Activated T-cell treated with anti-CD3 and anti-CD28 coated beads, Interleukin-2, amount 50 U/mL, for 72 hours (primary cell): ENCODE results near the gene NHS. TPM values are rescaled to one million over a fixed set of nuclear protein-coding genes. Genes with fewer than 3 reads are reported as not detected.
A peak's percentile ranks its signal among the peaks of the same experiment; 100 is the strongest.

ENCODE experiments used
- ATAC-seq, 2 donors: fragments of 150-1000 bp; cut with Tn5 transposase; replicated peaks in 1 of 2; 2 replicates each; pipeline ENCODE4 v1.10.0; 2021; ENCODE audit warnings: moderate library complexity in 2 of 2, mild to moderate bottlenecking in 1 of 2
- DNase-seq, 2 donors: peaks; one replicate each; pipeline ENCODE4 v3.0.0; 2021 to 2022; ENCODE audit warnings: mixed read lengths in 1 of 2
- H3K27ac Mint-ChIP-seq: one replicate; pipeline ENCODE4 v1.8.0; 2022; ENCODE audit warnings: mild to moderate bottlenecking, moderate library complexity, mixed read lengths
- H3K27me3 Mint-ChIP-seq: one replicate; pipeline ENCODE4 v1.8.0; 2022; ENCODE audit warnings: low read depth, mixed read lengths
- H3K36me3 Mint-ChIP-seq, 2 donors: one replicate each; pipeline ENCODE4 v1.8.0; 2022; ENCODE audit warnings: mixed read lengths in 2 of 2, mild to moderate bottlenecking in 1 of 2; ENCODE audit not compliant: insufficient read depth in 2 of 2
- H3K4me1 Mint-ChIP-seq: one replicate; pipeline ENCODE4 v1.8.0; 2022; ENCODE audit warnings: low read depth, mixed read lengths
- H3K4me3 Mint-ChIP-seq, 2 donors: one replicate each; pipeline ENCODE4 v1.8.0; 2022; ENCODE audit warnings: mild to moderate bottlenecking in 2 of 2, mixed read lengths in 2 of 2, moderate library complexity in 2 of 2
- H3K9me3 Mint-ChIP-seq, 2 donors: one replicate each; pipeline ENCODE4 v1.8.0; 2022; ENCODE audit warnings: mixed read lengths in 2 of 2
- total RNA-seq, 2 donors: library from RNA; stranded (reverse); gene quantifications; one replicate each; pipeline ENCODE4 v1.2.3, GENCODE V29; 2022

The NHS gene
- total RNA-seq, 2 donors from 2014 or later, result 6.6 to 11.4 TPM

DNA sequence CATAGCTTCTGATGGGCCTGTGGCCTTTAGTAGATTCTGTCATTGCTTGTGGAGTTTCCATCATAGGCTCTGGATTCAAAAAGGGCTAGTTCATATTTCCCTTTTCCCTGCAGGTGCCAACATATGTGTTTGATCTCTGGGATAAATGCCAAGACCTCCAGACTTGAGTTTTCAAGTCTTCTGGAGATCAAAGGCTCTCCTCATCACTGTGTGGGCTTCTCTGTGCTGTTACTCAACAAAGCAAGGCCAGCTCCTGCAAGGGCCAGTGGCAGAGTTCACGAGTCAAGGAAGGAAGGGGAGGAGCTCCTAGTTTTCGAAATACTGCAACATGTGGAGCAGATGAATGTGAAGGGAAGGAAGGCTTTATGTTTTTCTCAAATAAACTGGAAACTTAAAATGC is 299.6 kb downstream of the NHS start:
- no peak overlapping the region for H3K4me3 Mint-ChIP-seq
- H3K9me3 Mint-ChIP-seq, result peaks cover 3 to 4% of the 10 kb centered on the region in 2 donors
- no peak for DNase-seq
- H3K27ac Mint-ChIP-seq, result no peak overlapping the region
- no peak for ATAC-seq
- H3K36me3 Mint-ChIP-seq, result peaks cover 0 to 4% of the 10 kb centered on the region in 2 donors
- H3K4me1 Mint-ChIP-seq, result no peaks in the 10 kb centered on the region
- H3K27me3 Mint-ChIP-seq, result peaks cover 10% of the 10 kb centered on the region

GRCh38 chrX:17679261-17679660 is 304.3 kb downstream of the NHS start:
- DNase-seq (no peak), ATAC-seq (no peak)
- Mint-ChIP-seq H3K9me3 (peaks cover 0 to 4% of the 10 kb centered on the region in 2 donors), H3K36me3 (no peaks in the 10 kb centered on the region), H3K27me3 (peaks cover 25% of the 10 kb centered on the region), H3K27ac (no peak overlapping the region), H3K4me3 (no peak overlapping the region), H3K4me1 (peaks cover 15% of the 10 kb centered on the region)

- no peaks in the 10 kb centered on the region for H3K36me3 Mint-ChIP-seq
- H3K4me1 Mint-ChIP-seq, result peaks cover 15% of the 10 kb centered on the region
- peaks cover 20% of the 10 kb centered on the region for H3K27me3 Mint-ChIP-seq
- ATAC-seq (no peak), DNase-seq (no peak)
- no peak overlapping the region for H3K27ac Mint-ChIP-seq
- peaks cover 0 to 4% of the 10 kb centered on the region in 2 donors for H3K9me3 Mint-ChIP-seq
- H3K4me3 Mint-ChIP-seq, result no peak overlapping the region
Observed at GRCh38 chrX:17679820-17680219, 304.8 kb downstream of the NHS start.

DNA sequence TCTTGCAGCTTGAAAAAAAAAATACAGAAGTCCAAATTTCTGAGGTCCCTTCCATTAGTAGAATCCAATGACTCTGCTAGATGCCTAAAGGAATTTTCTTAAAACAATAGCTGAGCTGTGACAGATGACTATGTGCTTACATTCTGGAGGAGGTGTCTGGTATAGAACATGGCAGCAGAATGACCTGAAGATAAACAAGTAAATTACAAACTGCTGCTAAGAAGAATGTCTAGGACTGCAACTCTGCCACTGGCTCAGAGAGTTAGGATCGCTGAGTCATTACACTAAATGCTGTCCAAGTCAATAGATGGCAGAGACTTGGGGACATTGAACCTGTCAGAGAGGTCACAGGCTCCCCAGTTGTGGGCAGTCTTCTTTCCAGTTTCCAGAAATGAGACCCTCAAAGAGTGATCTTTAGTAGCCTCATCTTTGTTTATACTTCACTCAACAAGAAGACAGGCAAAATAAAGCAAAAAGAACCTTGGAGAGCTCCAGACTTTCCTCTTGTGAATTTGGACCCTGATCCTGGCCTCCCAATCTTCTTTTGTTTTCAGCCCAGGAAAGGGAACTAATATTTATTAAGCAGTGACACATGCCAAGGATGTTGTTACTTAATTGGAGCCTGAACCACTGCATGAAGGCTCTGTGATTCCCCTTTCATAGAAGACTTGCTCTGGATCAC is 305.9 kb downstream of the NHS start:
- no peak for DNase-seq
- H3K27me3 Mint-ChIP-seq, result peaks cover 20% of the 10 kb centered on the region
- H3K4me1 Mint-ChIP-seq, result peaks cover 15% of the 10 kb centered on the region
- H3K36me3 Mint-ChIP-seq, result no peaks in the 10 kb centered on the region
- H3K9me3 Mint-ChIP-seq, result peaks cover 0 to 4% of the 10 kb centered on the region in 2 donors
- H3K27ac Mint-ChIP-seq, result no peak overlapping the region
- no peak for ATAC-seq
- H3K4me3 Mint-ChIP-seq, result no peak overlapping the region

DNA sequence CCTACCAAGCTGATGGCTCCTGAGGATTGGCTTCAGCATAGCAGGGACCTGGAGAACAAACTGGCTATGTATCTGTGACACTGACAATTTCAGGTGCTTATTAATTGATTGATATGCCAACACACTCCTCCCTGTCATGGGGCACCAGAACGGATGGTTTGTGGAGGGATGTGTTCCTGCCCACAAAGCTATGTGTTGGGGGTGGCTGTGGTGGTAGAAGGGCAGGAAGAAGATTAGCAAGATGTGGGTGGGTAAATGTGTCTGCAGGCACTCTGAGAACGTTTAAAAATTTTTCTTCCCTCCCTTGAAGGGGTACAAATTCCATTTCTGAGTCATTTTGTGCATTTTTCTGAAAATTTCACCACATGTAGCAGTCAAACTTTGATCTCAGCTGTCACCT is 307.3 kb downstream of the NHS start:
- peaks cover 0 to 4% of the 10 kb centered on the region in 2 donors for H3K9me3 Mint-ChIP-seq
- peaks cover 20% of the 10 kb centered on the region for H3K27me3 Mint-ChIP-seq
- DNase-seq (peak in 1 of 2 donors; percentile 12), ATAC-seq (peak; percentile 38 to 58)
- no peaks in the 10 kb centered on the region for H3K36me3 Mint-ChIP-seq
- H3K27ac Mint-ChIP-seq, result no peak overlapping the region
- H3K4me3 Mint-ChIP-seq, result peak overlapping the region; percentile 29 to 47
- peaks cover 15% of the 10 kb centered on the region for H3K4me1 Mint-ChIP-seq

DNA sequence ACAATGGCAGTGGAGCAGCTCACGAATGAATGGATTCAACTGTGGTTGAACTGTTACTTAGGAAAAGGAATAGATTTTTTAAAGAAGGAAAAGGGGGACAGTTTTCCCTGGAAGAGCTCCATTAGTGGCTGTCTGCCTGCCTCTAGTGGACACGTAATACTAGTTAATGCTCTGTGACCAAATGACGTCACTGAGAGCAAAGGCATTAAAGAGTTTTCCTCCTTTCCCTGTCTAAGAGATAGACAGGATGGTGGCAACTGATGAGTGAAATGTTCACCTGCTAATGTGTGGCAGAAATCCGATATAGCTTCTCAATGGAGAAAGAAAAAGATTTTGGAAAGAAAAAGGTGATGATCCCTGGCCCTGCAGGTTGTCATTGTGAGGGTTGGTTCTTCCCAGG is 310.0 kb downstream of the NHS start:
- H3K27ac Mint-ChIP-seq, result no peak overlapping the region
- H3K27me3 Mint-ChIP-seq, result peaks cover 19% of the 10 kb centered on the region
- ATAC-seq, result no peak
- peaks cover 15% of the 10 kb centered on the region for H3K4me1 Mint-ChIP-seq
- H3K4me3 Mint-ChIP-seq, result no peak overlapping the region
- peaks cover 0 to 4% of the 10 kb centered on the region in 2 donors for H3K9me3 Mint-ChIP-seq
- DNase-seq, result no peak
- H3K36me3 Mint-ChIP-seq, result no peaks in the 10 kb centered on the region

DNA sequence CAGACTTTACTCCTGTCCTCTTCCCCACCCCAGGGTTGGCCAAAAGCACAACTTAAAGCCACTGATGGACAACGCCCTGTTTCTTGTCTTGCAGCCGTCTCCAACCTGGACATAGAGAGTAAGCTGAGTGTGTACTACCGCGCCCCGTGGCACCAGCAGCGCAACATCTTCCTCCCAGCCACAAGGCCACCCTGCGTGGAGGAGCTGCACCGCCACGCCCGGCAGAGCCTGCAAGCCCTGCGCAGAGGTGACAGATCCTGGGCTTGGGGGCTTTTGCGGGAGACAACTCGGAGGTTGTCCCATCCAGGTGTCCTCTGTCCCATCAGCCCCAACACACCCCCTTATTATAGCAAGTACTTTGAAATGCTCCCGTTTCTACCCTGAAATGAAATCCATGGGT is 312.6 kb downstream of the NHS start:
- peaks cover 0 to 4% of the 10 kb centered on the region in 2 donors for H3K9me3 Mint-ChIP-seq
- H3K4me3 Mint-ChIP-seq, result no peak overlapping the region
- DNase-seq, result no peak
- ATAC-seq, result no peak
- H3K36me3 Mint-ChIP-seq, result no peaks in the 10 kb centered on the region
- H3K27me3 Mint-ChIP-seq, result peaks cover 8% of the 10 kb centered on the region
- no peak overlapping the region for H3K27ac Mint-ChIP-seq
- peaks cover 5% of the 10 kb centered on the region for H3K4me1 Mint-ChIP-seq

DNA sequence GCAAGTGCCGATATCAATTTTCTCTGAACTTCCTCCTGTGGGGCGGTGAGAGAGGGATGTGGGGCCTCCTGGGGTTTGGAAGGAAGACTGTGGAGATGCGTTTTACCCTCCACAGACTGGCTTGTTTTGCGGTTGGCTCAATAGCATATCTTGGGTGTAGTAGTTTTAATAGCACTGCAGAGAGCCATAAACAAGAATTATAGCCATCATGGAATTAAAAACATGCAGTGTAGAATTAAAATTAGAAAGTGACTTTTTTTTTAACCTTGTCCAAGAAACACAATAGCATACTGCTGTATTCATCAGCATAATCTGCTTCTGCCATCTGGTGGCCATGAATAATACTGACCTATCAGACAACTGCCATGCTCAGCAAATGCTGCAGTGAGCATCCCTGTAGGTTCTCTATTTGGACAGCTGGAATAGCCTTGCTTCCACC is 315.0 kb downstream of the NHS start:
- no peaks in the 10 kb centered on the region for H3K4me1 Mint-ChIP-seq
- peaks cover 8% of the 10 kb centered on the region for H3K27me3 Mint-ChIP-seq

DNA sequence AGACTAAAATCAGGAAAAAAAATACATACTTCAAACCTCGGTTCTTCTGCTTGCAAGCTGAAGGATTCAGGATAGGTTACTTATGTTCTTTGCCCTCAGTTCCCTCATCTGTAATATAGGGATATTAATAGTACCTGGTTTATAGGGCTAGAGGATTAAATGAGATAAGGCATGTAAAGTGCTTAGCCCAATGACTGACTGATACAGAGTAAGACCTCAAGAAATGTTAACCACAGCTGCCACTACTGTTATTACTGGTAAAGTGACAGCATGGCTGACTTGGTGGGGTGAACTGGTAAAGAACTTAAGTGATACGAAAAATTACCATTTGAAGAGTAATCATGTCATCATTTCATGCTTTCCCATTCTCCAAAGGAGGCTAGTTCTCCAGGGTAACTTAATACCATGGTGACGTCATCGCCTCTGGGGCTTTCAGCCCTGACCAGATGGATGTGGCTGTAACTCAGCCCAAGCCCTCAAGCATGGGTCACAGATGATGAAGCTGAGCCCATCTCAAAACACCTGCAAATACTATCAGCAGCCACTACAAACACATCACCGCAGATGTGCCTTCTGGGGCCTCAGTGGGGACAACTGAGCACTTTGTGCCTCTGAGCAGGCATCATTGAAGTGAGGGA is 317.8 kb downstream of the NHS start:
- peaks cover 0 to 1% of the 10 kb centered on the region in 2 donors for H3K36me3 Mint-ChIP-seq
- ATAC-seq, result peak; percentile 80 to 92

More for the DNA sequence above, 315.0 kb downstream of the NHS start:
- no peaks in the 10 kb centered on the region for H3K9me3 Mint-ChIP-seq
- no peak overlapping the region for H3K27ac Mint-ChIP-seq
- DNase-seq (peak; percentile 30 to 49), ATAC-seq (peak; percentile 64 to 65)
- H3K36me3 Mint-ChIP-seq, result peaks cover 0 to 1% of the 10 kb centered on the region in 2 donors
- no peak overlapping the region for H3K4me3 Mint-ChIP-seq

DNA sequence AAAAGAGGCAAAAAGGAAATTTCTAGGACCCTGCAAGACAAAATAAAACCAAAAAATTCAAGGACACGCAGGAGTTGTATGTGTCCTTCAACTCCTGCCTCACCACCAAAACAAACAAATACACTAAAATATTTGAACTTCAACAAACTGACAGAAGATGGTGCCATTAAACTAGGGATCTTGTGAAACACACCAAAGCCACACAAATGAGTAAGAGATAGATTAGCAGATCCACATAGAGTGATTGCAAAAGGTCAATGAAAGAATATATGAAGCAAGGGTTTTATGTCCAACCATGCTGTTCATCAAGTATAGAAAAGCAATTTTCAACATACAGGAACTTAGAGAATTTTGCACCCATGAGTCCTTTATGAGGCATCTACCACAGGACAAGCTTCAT is 322.2 kb downstream of the NHS start:
- ATAC-seq, result no peak
- DNase-seq, result no peak
- Mint-ChIP-seq H3K4me1 (no peaks in the 10 kb centered on the region), H3K27ac (no peak overlapping the region), H3K9me3 (no peaks in the 10 kb centered on the region), H3K4me3 (no peak overlapping the region), H3K36me3 (peaks cover 0 to 1% of the 10 kb centered on the region in 2 donors), H3K27me3 (no peaks in the 10 kb centered on the region)

More for the DNA sequence above, 317.8 kb downstream of the NHS start:
- no peaks in the 10 kb centered on the region for H3K9me3 Mint-ChIP-seq
- H3K4me3 Mint-ChIP-seq, result no peak overlapping the region
- peak in 1 of 2 donors; percentile 8 for DNase-seq
- H3K27ac Mint-ChIP-seq, result no peak overlapping the region
- no peaks in the 10 kb centered on the region for H3K4me1 Mint-ChIP-seq
- peaks cover 8% of the 10 kb centered on the region for H3K27me3 Mint-ChIP-seq

DNA sequence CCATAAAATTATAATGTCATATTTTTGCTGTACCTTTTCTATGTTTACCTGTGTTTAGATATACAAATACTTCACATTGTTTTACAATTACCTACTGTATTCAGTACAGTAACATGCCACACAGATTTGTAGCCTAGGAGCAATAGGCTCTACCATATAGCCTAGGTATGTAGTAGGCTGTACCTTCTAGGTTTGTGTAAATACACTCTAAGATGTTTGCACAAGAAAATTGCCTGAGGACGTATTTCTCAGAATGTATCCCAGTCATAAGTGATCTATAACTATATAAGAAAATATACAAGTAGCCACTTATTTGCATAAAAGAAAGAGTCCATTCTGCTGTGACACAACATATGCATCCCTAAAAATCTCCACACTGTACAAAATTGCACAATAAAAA is 326.0 kb downstream of the NHS start:
- Mint-ChIP-seq H3K9me3 (no peaks in the 10 kb centered on the region), H3K27ac (no peak overlapping the region), H3K27me3 (no peaks in the 10 kb centered on the region), H3K4me1 (no peaks in the 10 kb centered on the region), H3K36me3 (no peaks in the 10 kb centered on the region), H3K4me3 (no peak overlapping the region)
- DNase-seq (no peak), ATAC-seq (no peak)

GRCh38 chrX:17703201-17703600 is 328.2 kb downstream of the NHS start:
- Mint-ChIP-seq H3K4me3 (no peak overlapping the region), H3K27ac (no peak overlapping the region)

DNA sequence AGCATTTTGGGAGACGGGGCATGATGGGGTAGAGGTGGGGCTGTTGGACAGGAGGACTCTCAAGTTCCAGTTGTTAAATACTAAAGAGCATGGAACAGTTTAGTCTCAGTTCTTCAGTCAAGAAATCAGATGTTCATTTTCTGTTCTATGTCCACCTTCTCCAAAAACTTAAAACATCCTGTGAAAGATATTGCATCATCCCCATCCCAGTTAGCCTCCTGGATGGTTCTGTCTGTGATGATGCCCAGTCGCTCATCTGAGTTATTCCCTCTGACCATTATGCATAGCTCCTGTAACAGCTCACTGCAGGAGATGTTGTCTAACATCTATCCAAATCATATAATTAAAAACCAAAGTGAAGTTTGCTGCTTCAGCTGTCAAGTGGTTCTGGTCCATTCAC is 330.2 kb downstream of the NHS start:
- Mint-ChIP-seq H3K9me3 (no peaks in the 10 kb centered on the region), H3K27me3 (peaks cover 1% of the 10 kb centered on the region), H3K27ac (no peak overlapping the region), H3K36me3 (no peaks in the 10 kb centered on the region), H3K4me3 (no peak overlapping the region), H3K4me1 (no peaks in the 10 kb centered on the region)
- DNase-seq, result no peak
- no peak for ATAC-seq

More at GRCh38 chrX:17703201-17703600, 328.2 kb downstream of the NHS start:
- no peak for ATAC-seq
- Mint-ChIP-seq H3K27me3 (no peaks in the 10 kb centered on the region), H3K4me1 (no peaks in the 10 kb centered on the region), H3K9me3 (no peaks in the 10 kb centered on the region), H3K36me3 (no peaks in the 10 kb centered on the region)
- no peak for DNase-seq
